Smooth muscle cell (in vitro differentiated cells): ENCODE data around the gene FAM117B. TPM values are rescaled to one million over a fixed set of nuclear protein-coding genes. Genes with fewer than 3 reads are reported as not detected.

Experiments
- DNase-seq: peaks from one replicate; lab custom pipeline; 2025; ENCODE audit not compliant: unreplicated experiment; lab: John Stamatoyannopoulos, UW
- H2AFZ ChIP-seq: fragments of 200-600 bp; sonication (generic); 2 replicates; pipeline ENCODE4 v1.6.0; 2016; ENCODE audit warnings: antibody characterized with exemption, low read depth, mild to moderate bottlenecking
- H3F3A ChIP-seq: fragments of 200-600 bp; sonication (generic); 2 replicates; pipeline ENCODE4 v1.6.0; 2017; ENCODE audit warnings: antibody characterized with exemption, low read depth
- H3K27ac ChIP-seq: fragments of 200-600 bp; sonication (generic); 2 replicates; pipeline ENCODE4 v1.5.1; 2016; ENCODE audit warnings: low read depth, mild to moderate bottlenecking
- H3K27me3 ChIP-seq: fragments of 200-600 bp; sonication (generic); 2 replicates; pipeline ENCODE4 v1.6.1; 2016; ENCODE audit warnings: low read depth, mild to moderate bottlenecking
- H3K36me3 ChIP-seq: fragments of 200-600 bp; sonication (generic); 2 replicates; pipeline ENCODE4 v1.5.1; 2016; ENCODE audit warnings: low read depth
- H3K4me1 ChIP-seq: fragments of 200-600 bp; sonication (generic); 2 replicates; pipeline ENCODE4 v1.5.1; 2016; ENCODE audit warnings: low read depth
- H3K4me2 ChIP-seq: fragments of 200-600 bp; sonication (generic); 2 replicates; pipeline ENCODE4 v1.6.0; 2016; ENCODE audit warnings: mild to moderate bottlenecking
- H3K4me3 ChIP-seq: fragments of 200-600 bp; sonication (generic); 2 replicates; pipeline ENCODE4 v1.5.1; 2016; ENCODE audit warnings: mild to moderate bottlenecking
- H3K79me2 ChIP-seq: fragments of 200-600 bp; sonication (generic); 2 replicates; pipeline ENCODE4 v1.6.0; 2016; ENCODE audit warnings: low read depth, mild to moderate bottlenecking
- H3K9ac ChIP-seq: fragments of 200-600 bp; sonication (generic); 2 replicates; pipeline ENCODE4 v1.6.0; 2016; ENCODE audit warnings: low read depth
- H3K9me3 ChIP-seq: fragments of 200-600 bp; sonication (generic); replicated peaks from 2 replicates; pipeline ENCODE4 v1.5.1; 2016; ENCODE audit warnings: low read depth
- H4K20me1 ChIP-seq: fragments of 200-600 bp; sonication (generic); 2 replicates; pipeline ENCODE4 v1.6.0; 2016; ENCODE audit warnings: low read depth
- CTCF ChIP-seq: fragments of 200-600 bp; sonication (generic); IDR thresholded peaks from 2 replicates; pipeline ENCODE4 v1.5.1; 2017; ENCODE audit warnings: borderline replicate concordance, mild to moderate bottlenecking, antibody characterized with exemption; ENCODE audit not compliant: insufficient read depth, poor library complexity, severe bottlenecking
- WGBS: methylation state at CpG from one replicate; pipeline ENCODE4 v1.1.7; 2016; ENCODE audit warnings: low lambda C conversion rate; 5-methylcytosine and 5-hydroxymethylcytosine counted together
- polyA plus RNA-seq: library from polyadenylated mRNA; unstranded; fragments of >200 nt; fragmentation: Nextera tagmentation; extraction: Ambion mirVana; gene quantifications from 2 replicates; pipeline ENCODE4 v1.2.1, GENCODE V29; 2016
- total RNA-seq: library from RNA; depleted of rRNA; stranded (reverse); fragments of >200 nt; gene quantifications from 2 replicates; pipeline ENCODE4 v1.2.3, GENCODE V29; 2014

The FAM117B gene
- total and polyA plus RNA-seq, 2 experiments from 2014 or later = 5.4 to 11.1 TPM

- WGBS = 99% methylated on average over 5 of the region's 5 CpGs
- no peaks in the 10 kb centered on the region for H3K9me3 ChIP-seq
- TF ChIP-seq CTCF = no peak
Measured at GRCh38 chr2:202723746-202724145, 89.0 kb downstream of the FAM117B start.

GRCh38 chr2:202726070-202726469 is 91.3 kb downstream of the FAM117B start:
- Histone ChIP-seq H3K9me3 (no peaks in the 10 kb centered on the region), H3K27ac (no peak overlapping the region)

More at GRCh38 chr2:202723746-202724145, 89.0 kb downstream of the FAM117B start:
- Histone ChIP-seq H3F3A (no peaks in the 10 kb centered on the region), H3K79me2 (peaks cover 9% of the 10 kb centered on the region), H2AFZ (no peak overlapping the region), H3K4me3 (no peak overlapping the region), H3K4me2 (no peak overlapping the region), H3K4me1 (no peaks in the 10 kb centered on the region), H3K9ac (no peak overlapping the region), H4K20me1 (no peaks in the 10 kb centered on the region), H3K27me3 (no peaks in the 10 kb centered on the region), H3K36me3 (no peaks in the 10 kb centered on the region), H3K27ac (no peak overlapping the region)
- DNase-seq = no peak

GRCh38 chr2:202736826-202737225 is 102.1 kb downstream of the FAM117B start:
- H3K27ac ChIP-seq = no peak overlapping the region
- no peak for TF ChIP-seq CTCF
- H3K79me2 ChIP-seq = no peaks in the 10 kb centered on the region
- no peaks in the 10 kb centered on the region for H4K20me1 ChIP-seq
- no peaks in the 10 kb centered on the region for H3K27me3 ChIP-seq
- no peaks in the 10 kb centered on the region for H3K4me1 ChIP-seq
- peaks cover 8% of the 10 kb centered on the region for H3K36me3 ChIP-seq
- DNase-seq = no peak
- 96% methylated on average over 1 of the region's 1 CpG for WGBS
- no peak overlapping the region for H3K4me2 ChIP-seq
- H3K9ac ChIP-seq = no peak overlapping the region
- H3F3A ChIP-seq = no peaks in the 10 kb centered on the region
- no peak overlapping the region for H3K4me3 ChIP-seq
- H3K9me3 ChIP-seq = no peaks in the 10 kb centered on the region
- no peak overlapping the region for H2AFZ ChIP-seq

More at GRCh38 chr2:202726070-202726469, 91.3 kb downstream of the FAM117B start:
- Histone ChIP-seq H2AFZ (no peak overlapping the region), H3K36me3 (no peaks in the 10 kb centered on the region), H3K79me2 (no peaks in the 10 kb centered on the region), H3K9ac (no peak overlapping the region), H3K4me3 (no peak overlapping the region), H3K4me1 (no peaks in the 10 kb centered on the region), H4K20me1 (no peaks in the 10 kb centered on the region), H3K4me2 (peak overlapping the region; percentile 41), H3K27me3 (no peaks in the 10 kb centered on the region), H3F3A (no peaks in the 10 kb centered on the region)
- WGBS = 57% methylated on average over 3 of the region's 3 CpGs
- no peak for DNase-seq
- TF ChIP-seq CTCF = no peak

GRCh38 chr2:202743613-202744012 is 108.8 kb downstream of the FAM117B start:
- H3K9ac ChIP-seq = no peak overlapping the region
- peaks cover 17% of the 10 kb centered on the region for H3K9me3 ChIP-seq
- H2AFZ ChIP-seq = no peak overlapping the region
- H3K4me1 ChIP-seq = no peaks in the 10 kb centered on the region
- no peaks in the 10 kb centered on the region for H3F3A ChIP-seq
- H3K36me3 ChIP-seq = peaks cover 5% of the 10 kb centered on the region
- no peaks in the 10 kb centered on the region for H4K20me1 ChIP-seq
- no peak overlapping the region for H3K4me2 ChIP-seq
- no peaks in the 10 kb centered on the region for H3K27me3 ChIP-seq
- WGBS = 100% methylated on average over 1 of the region's 1 CpG
- no peak overlapping the region for H3K4me3 ChIP-seq
- H3K27ac ChIP-seq = no peak overlapping the region
- DNase-seq = no peak
- no peak for TF ChIP-seq CTCF
- H3K79me2 ChIP-seq = no peaks in the 10 kb centered on the region
